OCI-LY3 (cell line): Measurements from ENCODE around the gene SERBP1.
"Not testable (repeated sequence)": the region's sequence is repeated elsewhere in the genome, so short reads cannot be mapped to it uniquely, and the experiment has no call there.

Experiments
- H2AFZ ChIP-seq: fragments of 200-600, 300-600 bp; shearing (Covaris generic); 2 replicates; pipeline ENCODE4 v1.6.0; 2014; ENCODE audit warnings: antibody characterized with exemption, low read depth, low read length
- H3K27ac ChIP-seq: fragments of 200-600, 300-600 bp; sonication (generic); 2 replicates; pipeline ENCODE4 v1.5.1; 2014; ENCODE audit warnings: mild to moderate bottlenecking, low read length, moderate library complexity, mixed read lengths
- H3K27me3 ChIP-seq: fragments of 200-600, 300-600 bp; sonication (generic); 2 replicates; pipeline ENCODE4 v1.6.1; 2014; ENCODE audit warnings: low read depth, low read length, mixed read lengths
- H3K36me3 ChIP-seq: fragments of 200-600, 300-600 bp; sonication (generic); replicated peaks from 2 replicates; pipeline ENCODE3; 2014; ENCODE audit warnings: low read depth, low read length, mixed read lengths
- H3K4me1 ChIP-seq: fragments of 300-600, 200-600 bp; sonication (generic); 2 replicates; pipeline ENCODE4 v1.6.1; 2014; ENCODE audit warnings: low read length, mixed read lengths
- H3K4me2 ChIP-seq: fragments of 200-600, 300-600 bp; sonication (generic); 2 replicates; pipeline ENCODE4 v1.6.1; 2014; ENCODE audit warnings: low read length, mixed read lengths
- H3K4me3 ChIP-seq: fragments of 300-600, 200-600 bp; sonication (generic); 2 replicates; pipeline ENCODE4 v1.5.1; 2014; ENCODE audit warnings: antibody characterized with exemption, mild to moderate bottlenecking, low read length, moderate library complexity
- H3K79me2 ChIP-seq: fragments of 300-600, 200-600 bp; shearing (Covaris generic); 2 replicates; pipeline ENCODE4 v1.6.1; 2014; ENCODE audit warnings: mild to moderate bottlenecking, low read length, mixed read lengths
- H3K9ac ChIP-seq: fragments of 300-600, 200-600 bp; shearing (Covaris generic); 2 replicates; pipeline ENCODE4 v1.6.0; 2014; ENCODE audit warnings: mild to moderate bottlenecking, low read length, moderate library complexity
- H3K9me3 ChIP-seq: fragments of 200-600, 300-600 bp; shearing (Covaris generic); 2 replicates; pipeline ENCODE4 v1.6.1; 2014; ENCODE audit warnings: low read length, mixed read lengths; ENCODE audit not compliant: insufficient read depth
- H4K20me1 ChIP-seq: fragments of 200-600, 300-600 bp; sonication (generic); 2 replicates; pipeline ENCODE4 v1.6.1; 2016; ENCODE audit warnings: low read length, mixed read lengths; ENCODE audit not compliant: insufficient read depth
- CTCF ChIP-seq: fragments of 200-600, 300-600 bp; sonication (generic); IDR thresholded peaks from 2 replicates; pipeline ENCODE4 v1.5.1; 2014; ENCODE audit warnings: antibody characterized with exemption, low read length, low read depth
- EZH2phosphoT487 ChIP-seq: fragments of 200-600 bp; shearing (Covaris generic); IDR thresholded peaks from 2 replicates; pipeline ENCODE4 v1.6.1; 2018; ENCODE audit warnings: antibody characterized with exemption, mixed run types, low read depth

The SERBP1 gene

GRCh38 chr1:67420835-67421492 lies 9.2 kb downstream of the SERBP1 start:
- H3K36me3 ChIP-seq = peaks cover 57% of the 10 kb centered on the region
- H3K4me2 ChIP-seq = no peak overlapping the region
- no peaks in the 10 kb centered on the region for H3K27me3 ChIP-seq
- no peak overlapping the region for H3K9ac ChIP-seq
- no peaks in the 10 kb centered on the region for H3K4me1 ChIP-seq
- no peak overlapping the region for H2AFZ ChIP-seq
- peaks cover 99% of the 10 kb centered on the region for H3K79me2 ChIP-seq
- peaks cover 80% of the 10 kb centered on the region for H4K20me1 ChIP-seq
- no peak overlapping the region for H3K4me3 ChIP-seq
- H3K27ac ChIP-seq = no peak overlapping the region
- H3K9me3 ChIP-seq = no peaks in the 10 kb centered on the region
- TF ChIP-seq EZH2phosphoT487 = no peak
- TF ChIP-seq CTCF = no peak

GRCh38 chr1:67418839-67419586 lies 11.2 kb downstream of the SERBP1 start:
- Histone ChIP-seq H3K27ac (no peak overlapping the region), H3K9ac (no peak overlapping the region), H4K20me1 (peaks cover 81% of the 10 kb centered on the region), H3K27me3 (no peaks in the 10 kb centered on the region), H3K4me1 (no peaks in the 10 kb centered on the region; the same call in 1 of the 2 replicates), H3K9me3 (no peaks in the 10 kb centered on the region), H3K4me3 (no peak overlapping the region), H3K4me2 (no peak overlapping the region), H2AFZ (no peak overlapping the region), H3K79me2 (peaks cover 99% of the 10 kb centered on the region), H3K36me3 (peaks cover 60% of the 10 kb centered on the region)
- TF ChIP-seq EZH2phosphoT487 (no peak), CTCF (no peak)

- not testable (repeated sequence) for H3K27me3 ChIP-seq, H3K27ac ChIP-seq, H2AFZ ChIP-seq, H3K4me2 ChIP-seq, H3K4me3 ChIP-seq, H3K9me3 ChIP-seq, H3K9ac ChIP-seq, H3K4me1 ChIP-seq
- peaks cover 77% of the 10 kb centered on the region for H4K20me1 ChIP-seq
- H3K79me2 ChIP-seq = peaks cover 94% of the 10 kb centered on the region
- peaks cover 64% of the 10 kb centered on the region for H3K36me3 ChIP-seq
Measured at GRCh38 chr1:67417733-67418132, 12.5 kb downstream of the SERBP1 start.

- H3K27ac ChIP-seq = no peak overlapping the region
- peaks cover 64% of the 10 kb centered on the region for H4K20me1 ChIP-seq
- no peaks in the 10 kb centered on the region for H3K27me3 ChIP-seq
- peaks cover 56% of the 10 kb centered on the region for H3K36me3 ChIP-seq
- no peaks in the 10 kb centered on the region for H3K9me3 ChIP-seq
- H3K9ac ChIP-seq = no peak overlapping the region
- peaks cover 87% of the 10 kb centered on the region for H3K79me2 ChIP-seq
- peaks cover 4% of the 10 kb centered on the region; the same call in 1 of the 2 replicates for H3K4me1 ChIP-seq
- H3K4me3 ChIP-seq = no peak overlapping the region
- no peak overlapping the region for H2AFZ ChIP-seq
- TF ChIP-seq EZH2phosphoT487 = no peak
- TF ChIP-seq CTCF = no peak
- no peak overlapping the region for H3K4me2 ChIP-seq
Measured at GRCh38 chr1:67415041-67415440, 15.2 kb downstream of the SERBP1 start.
